Kidney epithelial cell (primary cell): Measurements from ENCODE around the gene IGF2R. TPM values are rescaled to one million over a fixed set of nuclear protein-coding genes. Genes with fewer than 3 reads are reported as not detected.
"Not testable (repeated sequence)": the region's sequence is repeated elsewhere in the genome, so short reads cannot be mapped to it uniquely, and the experiment has no call there.

Experiments
- DNase-seq: peaks from one replicate; pipeline ENCODE4 v3.0.0-alpha.2; 2010; ENCODE audit warnings: low read depth
- H3K27me3 ChIP-seq: 2 replicates; pipeline ENCODE4 v1.6.0; 2011; ENCODE audit warnings: low read length; ENCODE audit not compliant: control insufficient read depth, insufficient read depth
- H3K36me3 ChIP-seq: 2 replicates; pipeline ENCODE4 v1.5.1; 2011; ENCODE audit warnings: low read length; ENCODE audit not compliant: control insufficient read depth, insufficient read depth
- H3K4me3 ChIP-seq: 2 replicates; pipeline ENCODE4 v1.5.1; 2011; ENCODE audit warnings: low read depth, mild to moderate bottlenecking, control low read depth, low read length
- CTCF ChIP-seq: IDR thresholded peaks from 2 replicates; pipeline ENCODE4 v1.5.1; 2011; ENCODE audit warnings: mild to moderate bottlenecking, moderate library complexity, low read length, control low read depth, inconsistent platforms; ENCODE audit not compliant: insufficient read depth, poor library complexity, severe bottlenecking
- total RNA-seq: library from RNA; depleted of rRNA; stranded (reverse); fragments of >200 nt; gene quantifications from 2 replicates; pipeline ENCODE4 v1.2.3, GENCODE V29; 2015

IGF2R gene
- total RNA-seq, 1 donor from 2014 or later, result 251 TPM

GRCh38 chr6:160132776-160133338, 164.0 kb downstream of the IGF2R start:
- peak; percentile 2 for DNase-seq
- Histone ChIP-seq H3K27me3 (no peaks in the 10 kb centered on the region), H3K4me3 (no peak overlapping the region), H3K36me3 (no peaks in the 10 kb centered on the region)
- no peak for TF ChIP-seq CTCF

- H3K4me3 ChIP-seq, result no peak overlapping the region
- no peak for DNase-seq
- TF ChIP-seq CTCF, result no peak
- no peaks in the 10 kb centered on the region for H3K36me3 ChIP-seq
- no peaks in the 10 kb centered on the region for H3K27me3 ChIP-seq
These were observed 164.8 kb downstream of the IGF2R start for GRCh38 chr6:160133441-160134336.

- H3K27me3 ChIP-seq, H3K4me3 ChIP-seq, H3K36me3 ChIP-seq, DNase-seq: not testable (repeated sequence)
These were observed 165.5 kb downstream of the IGF2R start for GRCh38 chr6:160134337-160134751.

- no peaks in the 10 kb centered on the region for H3K27me3 ChIP-seq
- DNase-seq, result no peak
- H3K36me3 ChIP-seq, result no peaks in the 10 kb centered on the region
- no peak overlapping the region for H3K4me3 ChIP-seq
- no peak for TF ChIP-seq CTCF
These were observed 166.1 kb downstream of the IGF2R start for GRCh38 chr6:160134779-160135547.

- DNase-seq, result no peak
- H3K4me3 ChIP-seq, result no peak overlapping the region
- no peak for TF ChIP-seq CTCF
- no peaks in the 10 kb centered on the region for H3K36me3 ChIP-seq
- no peaks in the 10 kb centered on the region for H3K27me3 ChIP-seq
These were observed 167.2 kb downstream of the IGF2R start for GRCh38 chr6:160135907-160136655.
